HG03280 (cell line): Measurements from ENCODE around the gene PREX1.

Experiments
- ATAC-seq: cut with Tn5 transposase; IDR thresholded peaks from one replicate; pipeline ENCODE4 v1.9.1; 2021; ENCODE audit warnings: mild to moderate bottlenecking, moderate library complexity; ENCODE audit not compliant: unreplicated experiment

Gene PREX1

DNA sequence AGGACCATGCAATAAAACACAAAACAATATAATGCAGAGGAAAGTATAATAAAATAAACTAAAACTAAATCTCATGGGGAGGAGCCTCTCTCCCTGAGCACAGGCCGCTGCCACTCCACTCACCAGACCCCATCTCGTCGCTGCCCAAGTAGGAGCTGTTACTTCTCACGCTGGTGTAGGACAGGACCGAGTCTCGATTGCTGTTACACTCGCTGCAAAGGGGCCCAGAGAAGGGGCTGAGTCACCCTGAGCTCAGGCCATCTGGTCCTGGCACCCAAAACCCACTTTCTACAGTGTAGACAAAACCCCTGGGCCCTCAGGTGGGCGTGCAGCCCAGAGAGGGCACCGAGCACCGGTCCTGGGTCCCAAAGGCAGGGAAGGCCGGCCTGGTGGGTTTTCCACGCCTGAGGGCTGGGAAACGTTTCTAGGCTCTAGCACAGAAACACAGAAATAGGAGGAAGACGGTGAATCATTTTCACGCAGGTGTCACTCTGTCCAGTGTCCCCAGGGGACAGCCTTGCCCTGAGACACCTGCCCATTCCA lies 183.4 kb downstream of the PREX1 start:
- no peak for ATAC-seq

GRCh38 chr20:48642105-48642880 lies 185.5 kb downstream of the PREX1 start:
- ATAC-seq, result no peak

- ATAC-seq, result no peak
Observed at GRCh38 chr20:48640871-48641270, 186.9 kb downstream of the PREX1 start.

- ATAC-seq, result no peak
Observed at GRCh38 chr20:48639899-48640298, 187.9 kb downstream of the PREX1 start.

GRCh38 chr20:48638546-48638945 lies 189.3 kb downstream of the PREX1 start:
- ATAC-seq, result no peak

DNA sequence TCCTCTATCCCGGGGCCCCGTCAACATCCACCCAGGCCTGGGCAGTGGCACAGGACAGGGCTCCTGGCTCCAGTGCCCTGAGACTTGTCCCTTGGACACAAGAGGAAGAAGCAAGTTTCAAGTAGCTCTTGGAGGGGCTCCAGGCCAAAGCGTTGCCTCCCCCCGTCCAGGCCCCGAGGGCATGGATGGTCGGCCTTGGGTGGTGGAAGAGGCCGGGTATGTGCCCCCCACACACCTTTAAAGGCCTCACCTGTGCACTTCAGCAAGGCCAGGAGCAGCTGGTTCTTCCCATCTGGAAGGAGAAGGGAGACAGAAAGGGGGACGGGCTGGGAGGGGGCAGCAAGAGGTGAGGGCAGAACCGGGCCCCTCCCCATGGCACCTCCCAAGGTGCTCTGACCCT lies 190.3 kb downstream of the PREX1 start:
- ATAC-seq, result no peak

DNA sequence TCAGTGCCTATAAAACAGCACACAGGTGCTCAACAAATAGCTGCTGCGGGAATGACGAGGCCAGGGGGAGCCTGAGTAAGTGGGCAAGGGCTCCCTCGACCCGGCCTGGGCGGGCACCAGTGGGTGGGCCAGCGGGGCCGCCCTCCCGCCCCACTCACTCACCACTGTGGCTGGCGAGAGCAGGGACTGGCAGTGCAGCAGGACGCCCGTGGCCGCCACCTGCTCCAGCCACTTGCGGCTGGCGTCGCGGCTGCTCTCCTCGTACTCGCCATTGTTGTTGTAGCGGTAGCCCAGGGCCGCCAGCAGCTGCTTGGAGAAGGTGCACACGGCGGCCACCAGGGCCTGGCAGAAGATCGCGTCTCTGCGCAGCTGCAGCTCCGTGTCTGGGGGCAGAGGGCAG lies 191.5 kb downstream of the PREX1 start:
- ATAC-seq, result no peak

GRCh38 chr20:48635791-48636267 lies 192.0 kb downstream of the PREX1 start:
- ATAC-seq, result no peak

- no peak for ATAC-seq
Observed at GRCh38 chr20:48635361-48635760, 192.4 kb downstream of the PREX1 start.

GRCh38 chr20:48634641-48635040 lies 193.2 kb downstream of the PREX1 start:
- ATAC-seq, result no peak

GRCh38 chr20:48633620-48634257 lies 194.1 kb downstream of the PREX1 start:
- ATAC-seq, result no peak

DNA sequence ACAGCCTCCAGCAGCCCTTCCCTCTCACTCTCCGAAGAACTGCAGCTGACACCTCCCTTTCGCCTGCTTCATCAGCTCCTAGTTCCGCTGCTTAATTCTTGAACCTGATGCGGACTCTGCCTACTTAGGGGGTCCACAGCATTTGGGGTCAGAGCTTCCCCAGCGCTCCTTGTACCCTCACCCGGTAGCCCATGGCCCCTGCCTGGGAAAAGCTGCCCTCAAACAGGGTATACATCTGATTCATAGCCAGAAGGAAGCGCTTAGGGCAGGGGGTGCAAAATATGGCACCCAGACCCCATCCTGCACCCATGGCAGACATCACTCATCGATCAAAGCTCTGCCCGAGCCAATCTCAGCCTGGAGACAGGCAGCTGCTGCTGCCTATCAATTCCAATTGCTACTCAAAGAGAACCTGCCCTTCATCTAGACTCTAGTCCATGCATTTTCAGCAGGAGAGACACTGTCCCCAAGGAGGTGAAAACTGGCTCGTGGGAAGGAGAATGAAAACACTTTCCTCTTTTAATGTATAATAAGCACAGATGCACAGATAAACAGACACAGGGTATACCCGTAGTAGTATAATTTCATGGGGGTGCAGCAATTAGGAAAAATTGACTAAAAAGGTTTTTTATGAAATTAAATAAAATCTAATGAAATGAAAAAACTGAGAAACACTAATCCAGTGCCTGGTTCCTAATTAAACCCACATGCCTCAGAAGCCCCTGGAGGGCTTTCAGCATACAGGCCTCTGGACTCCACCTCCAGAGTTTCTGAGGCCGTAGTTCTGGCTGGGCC lies 194.8 kb downstream of the PREX1 start:
- ATAC-seq, result no peak

- ATAC-seq, result no peak
Observed at GRCh38 chr20:48632017-48632824, 195.6 kb downstream of the PREX1 start.

GRCh38 chr20:48631114-48632016 lies 196.4 kb downstream of the PREX1 start:
- ATAC-seq, result no peak

DNA sequence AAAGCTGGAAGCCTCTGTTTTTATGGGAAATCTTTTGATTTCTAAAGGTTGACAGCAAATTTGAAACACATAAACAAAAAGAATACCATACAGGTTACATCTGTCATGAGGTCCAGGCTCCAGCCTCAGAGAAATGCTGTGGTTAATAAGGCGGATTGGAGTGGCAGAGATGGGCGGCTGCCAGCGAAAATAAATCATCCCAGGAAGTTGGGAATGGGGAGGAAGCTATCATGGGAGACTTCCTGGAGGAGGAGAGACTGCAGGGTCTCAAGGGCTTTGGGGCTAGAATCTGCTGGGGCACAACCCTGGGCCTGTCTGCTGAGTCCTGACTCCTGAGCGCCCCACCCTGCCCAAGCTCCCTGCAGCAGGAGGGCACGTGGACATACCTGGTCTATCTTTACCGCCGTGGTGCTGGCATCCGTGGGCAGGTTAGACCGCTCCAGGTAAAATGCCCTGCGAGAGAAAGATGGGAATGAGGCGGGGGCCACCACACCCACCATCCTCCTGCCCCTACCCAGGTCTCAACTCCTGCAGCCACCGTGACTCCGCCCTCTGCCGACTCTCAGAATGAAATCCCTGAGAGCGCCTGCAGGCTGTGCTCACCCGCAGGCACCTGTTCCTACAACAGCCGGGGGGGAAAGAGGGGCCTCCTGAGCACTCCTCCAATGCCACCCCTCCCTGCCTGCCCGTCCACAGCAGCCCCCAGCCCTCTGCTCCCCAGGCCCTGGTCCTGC lies 197.3 kb downstream of the PREX1 start:
- no peak for ATAC-seq

GRCh38 chr20:48629960-48630315 lies 197.9 kb downstream of the PREX1 start:
- no peak for ATAC-seq

- ATAC-seq, result no peak
Observed at GRCh38 chr20:48629069-48629959, 198.5 kb downstream of the PREX1 start.

DNA sequence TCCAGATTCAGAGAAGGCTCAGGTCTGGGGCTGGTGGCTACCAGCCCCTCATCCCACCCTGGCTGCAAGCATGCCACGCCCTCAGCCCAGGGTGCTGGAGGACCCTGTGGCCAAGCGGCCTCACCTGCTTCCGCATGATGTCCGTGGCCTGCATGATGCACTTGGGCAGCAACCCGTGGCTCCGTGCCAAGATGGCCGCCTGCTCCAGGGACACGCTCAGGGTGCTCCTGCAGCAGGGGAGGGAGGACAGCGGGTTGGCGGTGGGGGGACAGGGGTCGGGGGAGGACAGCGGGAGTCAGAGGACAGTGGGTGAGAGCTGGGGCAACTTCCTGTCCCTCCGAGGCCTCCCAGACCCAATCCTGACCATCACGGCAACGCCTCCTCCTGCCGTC lies 200.1 kb downstream of the PREX1 start:
- no peak for ATAC-seq
